K562 (cell line): ENCODE data around the gene TNFSF13.

Source experiments
- CCAR2 ChIP-seq: fragments of 200-400 bp; formaldehyde crosslinking; IDR thresholded peaks from 2 replicates; pipeline ENCODE4 v1.6.1; 2017; ENCODE audit warnings: mild to moderate bottlenecking, low read depth, low read length
- EZH2 ChIP-seq: IDR thresholded peaks from 2 replicates; pipeline ENCODE4 v1.6.1; 2012; ENCODE audit warnings: low read depth, mild to moderate bottlenecking, inconsistent platforms, low read length, borderline replicate concordance
- FOXK1 ChIP-seq: sonication (generic); formaldehyde crosslinking; IDR thresholded peaks from 2 replicates; pipeline ENCODE4 v1.8.0; 2022; ENCODE audit warnings: missing genetic modification reagents, mild to moderate bottlenecking, borderline replicate concordance
- GATAD2B ChIP-seq: fragments of 450-650 bp; IDR thresholded peaks from 2 replicates; pipeline ENCODE4 v1.6.1; 2017; ENCODE audit warnings: mild to moderate bottlenecking, borderline replicate concordance
- JUND ChIP-seq, 2 experiments: IDR thresholded peaks; 2 replicates in 1 of 2; 3 replicates in 1 of 2; pipeline ENCODE4 v1.6.1; 2011; ENCODE audit warnings: borderline replicate concordance in 2 of 2, low read depth in 2 of 2, low read length in 2 of 2, improper control_type of control experiment in 1 of 2, missing biosample characterization in 1 of 2, missing genetic modification characterization in 1 of 2, missing genetic modification reagents in 1 of 2
- SRF ChIP-seq, 2 experiments: fragments of 250-450, 450-650 bp in 1 of 2; sonication (Bioruptor Pico) in 1 of 2; sonication (generic) in 1 of 2; formaldehyde crosslinking; IDR thresholded peaks; 2 replicates each; pipeline versions ENCODE4 v1.5.0 to v1.5.1; 2020 to 2022; ENCODE audit warnings: mild to moderate bottlenecking in 1 of 2, missing genetic modification reagents in 1 of 2
- TF ChIP-seq, protein P1 (sequence below), 3 experiments: IDR thresholded peaks in 2 of 3; conservative IDR thresholded peaks in 1 of 3; 2 replicates each; pipeline ENCODE4 v1.5.1; 2011 to 2012; ENCODE audit warnings: low read length in 3 of 3, mild to moderate bottlenecking in 3 of 3, control low read depth in 2 of 3, improper control_type of control experiment in 1 of 3, inconsistent platforms in 1 of 3, low read depth in 1 of 3, mixed read lengths in 1 of 3, moderate library complexity in 1 of 3; ENCODE audit not compliant: insufficient read depth in 2 of 3

GRCh38 chr17:7553356-7553755, 5.2 kb upstream of the TNFSF13 start:
- TF ChIP-seq GATAD2B: no peak
- TF ChIP-seq FOXK1 (CRISPR knock-in tag): no peak
- TF ChIP-seq, protein P1, sequence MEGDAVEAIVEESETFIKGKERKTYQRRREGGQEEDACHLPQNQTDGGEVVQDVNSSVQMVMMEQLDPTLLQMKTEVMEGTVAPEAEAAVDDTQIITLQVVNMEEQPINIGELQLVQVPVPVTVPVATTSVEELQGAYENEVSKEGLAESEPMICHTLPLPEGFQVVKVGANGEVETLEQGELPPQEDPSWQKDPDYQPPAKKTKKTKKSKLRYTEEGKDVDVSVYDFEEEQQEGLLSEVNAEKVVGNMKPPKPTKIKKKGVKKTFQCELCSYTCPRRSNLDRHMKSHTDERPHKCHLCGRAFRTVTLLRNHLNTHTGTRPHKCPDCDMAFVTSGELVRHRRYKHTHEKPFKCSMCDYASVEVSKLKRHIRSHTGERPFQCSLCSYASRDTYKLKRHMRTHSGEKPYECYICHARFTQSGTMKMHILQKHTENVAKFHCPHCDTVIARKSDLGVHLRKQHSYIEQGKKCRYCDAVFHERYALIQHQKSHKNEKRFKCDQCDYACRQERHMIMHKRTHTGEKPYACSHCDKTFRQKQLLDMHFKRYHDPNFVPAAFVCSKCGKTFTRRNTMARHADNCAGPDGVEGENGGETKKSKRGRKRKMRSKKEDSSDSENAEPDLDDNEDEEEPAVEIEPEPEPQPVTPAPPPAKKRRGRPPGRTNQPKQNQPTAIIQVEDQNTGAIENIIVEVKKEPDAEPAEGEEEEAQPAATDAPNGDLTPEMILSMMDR (IDR thresholded peaks at IDR 0.05 in 2 of 3, conservative IDR thresholded peaks at IDR 0.05 in 1 of 3; ENCODE audit: insufficient read depth in 2 of 3, low read depth in 1 of 3, low read length in 3 of 3): no peak
- no peak for TF ChIP-seq CCAR2
- no peak for TF ChIP-seq SRF (CRISPR knock-in tag; IDR thresholded peaks at IDR 0.05)
- no peak for TF ChIP-seq EZH2
- TF ChIP-seq JUND (IDR thresholded peaks at IDR 0.05; ENCODE audit: borderline replicate concordance, low read depth, low read length): no peak
- no peak for TF ChIP-seq JUND (tag; IDR thresholded peaks at IDR 0.05; ENCODE audit: borderline replicate concordance, low read depth, low read length)
